ENCODE measurements around the gene SFXN5. TPM values are rescaled to one million over a fixed set of nuclear protein-coding genes. Genes with fewer than 3 reads are reported as not detected.

The SFXN5 gene
- total and polyA plus RNA-seq, 2 donors (not counting 1 experiment from before 2014, with no cell fraction given): 5.8 to 13.9 TPM

DNA sequence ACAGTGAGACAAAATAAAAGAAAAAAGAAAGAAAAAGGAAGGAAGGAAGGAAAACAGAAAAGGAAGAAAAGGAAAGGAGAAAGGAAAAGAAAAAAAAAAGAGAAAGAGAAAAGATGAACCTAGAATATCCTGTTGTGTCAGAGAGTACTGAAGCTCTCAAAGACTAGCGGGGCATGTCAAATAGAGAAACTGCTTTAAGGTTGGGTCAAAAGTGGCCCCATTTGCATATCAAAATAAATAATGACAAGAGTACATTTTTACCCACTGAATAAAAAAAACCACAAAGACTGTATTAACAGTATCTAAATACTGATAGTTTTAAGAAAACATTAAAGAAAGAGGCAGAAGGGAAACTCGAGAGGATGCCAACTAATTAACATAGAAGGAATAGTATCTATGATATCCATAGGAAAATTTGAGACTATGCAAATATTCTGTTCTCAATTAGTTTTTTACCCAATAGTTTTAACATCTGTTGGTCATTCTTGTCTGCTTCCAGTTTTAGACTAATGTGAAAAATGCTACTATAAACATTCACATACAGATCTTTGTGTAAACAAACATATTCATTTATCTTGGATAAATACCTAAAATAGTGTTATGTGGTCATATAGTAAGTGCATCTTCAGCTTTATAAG, 53.2 kb downstream of the SFXN5 start:
- peaks cover 4% of the 10 kb centered on the region for H3K36me3 ChIP-seq (ENCODE audit: control insufficient read depth, insufficient read depth, low read length)
- H4K20me1 ChIP-seq (ENCODE audit: control insufficient read depth, extremely low read depth, insufficient read depth, low read length): no peaks in the 10 kb centered on the region
- peak; percentile 37 to 44 for DNase-seq (ENCODE audit: low read depth in 2 of 2)
- peaks cover 16% of the 10 kb centered on the region for H3K4me1 ChIP-seq (ENCODE audit: control insufficient read depth, extremely low read depth, insufficient read depth, low read length)
- no peak overlapping the region for H3K27ac ChIP-seq (ENCODE audit: insufficient read depth, low read length)
- H3K4me2 ChIP-seq (ENCODE audit: extremely low read depth, insufficient read depth, low read length): peak overlapping the region; percentile 45
- H3K9me3 ChIP-seq (ENCODE audit: control insufficient read depth, insufficient read depth, low read depth, low read length): no peaks in the 10 kb centered on the region
- no peak overlapping the region for H2AFZ ChIP-seq (ENCODE audit: low read length)
- no peaks in the 10 kb centered on the region for H3K27me3 ChIP-seq (ENCODE audit: control insufficient read depth, insufficient read depth, low read length)
- no peak overlapping the region for H3K4me3 ChIP-seq (replicated peaks in 1 of 4; ENCODE audit: control extremely low read depth in 1 of 4, insufficient read depth in 1 of 4, low read depth in 3 of 4, low read length in 4 of 4)
- no peak overlapping the region for H3K9ac ChIP-seq (ENCODE audit: insufficient read depth, low read length)
- TF ChIP-seq, protein P1, sequence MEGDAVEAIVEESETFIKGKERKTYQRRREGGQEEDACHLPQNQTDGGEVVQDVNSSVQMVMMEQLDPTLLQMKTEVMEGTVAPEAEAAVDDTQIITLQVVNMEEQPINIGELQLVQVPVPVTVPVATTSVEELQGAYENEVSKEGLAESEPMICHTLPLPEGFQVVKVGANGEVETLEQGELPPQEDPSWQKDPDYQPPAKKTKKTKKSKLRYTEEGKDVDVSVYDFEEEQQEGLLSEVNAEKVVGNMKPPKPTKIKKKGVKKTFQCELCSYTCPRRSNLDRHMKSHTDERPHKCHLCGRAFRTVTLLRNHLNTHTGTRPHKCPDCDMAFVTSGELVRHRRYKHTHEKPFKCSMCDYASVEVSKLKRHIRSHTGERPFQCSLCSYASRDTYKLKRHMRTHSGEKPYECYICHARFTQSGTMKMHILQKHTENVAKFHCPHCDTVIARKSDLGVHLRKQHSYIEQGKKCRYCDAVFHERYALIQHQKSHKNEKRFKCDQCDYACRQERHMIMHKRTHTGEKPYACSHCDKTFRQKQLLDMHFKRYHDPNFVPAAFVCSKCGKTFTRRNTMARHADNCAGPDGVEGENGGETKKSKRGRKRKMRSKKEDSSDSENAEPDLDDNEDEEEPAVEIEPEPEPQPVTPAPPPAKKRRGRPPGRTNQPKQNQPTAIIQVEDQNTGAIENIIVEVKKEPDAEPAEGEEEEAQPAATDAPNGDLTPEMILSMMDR (conservative IDR thresholded peaks at IDR 0.05 in 1 of 2, IDR thresholded peaks at IDR 0.05 in 1 of 2; ENCODE audit: low read depth in 1 of 2, low read length in 2 of 2): no peak
- no peak for TF ChIP-seq EZH2 (IDR thresholded peaks at IDR 0.05; ENCODE audit: low read length, missing control alignments)
- H3K79me2 ChIP-seq (ENCODE audit: control insufficient read depth, insufficient read depth, low read length): no peaks in the 10 kb centered on the region

- TF ChIP-seq, protein P1 (conservative IDR thresholded peaks at IDR 0.05 in 1 of 2, IDR thresholded peaks at IDR 0.05 in 1 of 2; ENCODE audit: low read depth in 1 of 2, low read length in 2 of 2): no peak
- TF ChIP-seq EZH2 (IDR thresholded peaks at IDR 0.05; ENCODE audit: low read length, missing control alignments): no peak
- no peak overlapping the region for H3K4me2 ChIP-seq (ENCODE audit: extremely low read depth, insufficient read depth, low read length)
- no peak overlapping the region for H2AFZ ChIP-seq (ENCODE audit: low read length)
- no peak overlapping the region for H3K9ac ChIP-seq (ENCODE audit: insufficient read depth, low read length)
- H3K36me3 ChIP-seq (ENCODE audit: control insufficient read depth, insufficient read depth, low read length): no peaks in the 10 kb centered on the region
- peak; percentile 56 to 71 for DNase-seq (ENCODE audit: low read depth in 2 of 2)
- H3K9me3 ChIP-seq (ENCODE audit: control insufficient read depth, insufficient read depth, low read depth, low read length): no peaks in the 10 kb centered on the region
- no peak overlapping the region for H3K4me3 ChIP-seq (replicated peaks in 1 of 4; ENCODE audit: control extremely low read depth in 1 of 4, insufficient read depth in 1 of 4, low read depth in 3 of 4, low read length in 4 of 4)
- no peaks in the 10 kb centered on the region for H3K27me3 ChIP-seq (ENCODE audit: control insufficient read depth, insufficient read depth, low read length)
- no peak overlapping the region for H3K27ac ChIP-seq (ENCODE audit: insufficient read depth, low read length)
- peaks cover 3% of the 10 kb centered on the region for H3K4me1 ChIP-seq (ENCODE audit: control insufficient read depth, extremely low read depth, insufficient read depth, low read length)
- H3K79me2 ChIP-seq (ENCODE audit: control insufficient read depth, insufficient read depth, low read length): no peaks in the 10 kb centered on the region
- H4K20me1 ChIP-seq (ENCODE audit: control insufficient read depth, extremely low read depth, insufficient read depth, low read length): no peaks in the 10 kb centered on the region
These were observed 57.6 kb downstream of the SFXN5 start for GRCh38 chr2:73013936-73014335.

- DNase-seq (ENCODE audit: low read depth in 2 of 2): no peak
- peaks cover 3% of the 10 kb centered on the region for H3K4me1 ChIP-seq (ENCODE audit: control insufficient read depth, extremely low read depth, insufficient read depth, low read length)
- no peaks in the 10 kb centered on the region for H3K9me3 ChIP-seq (ENCODE audit: control insufficient read depth, insufficient read depth, low read depth, low read length)
- H3K27ac ChIP-seq (ENCODE audit: insufficient read depth, low read length): no peak overlapping the region
- H2AFZ ChIP-seq (ENCODE audit: low read length): no peak overlapping the region
- H3K36me3 ChIP-seq (ENCODE audit: control insufficient read depth, insufficient read depth, low read length): no peaks in the 10 kb centered on the region
- no peaks in the 10 kb centered on the region for H4K20me1 ChIP-seq (ENCODE audit: control insufficient read depth, extremely low read depth, insufficient read depth, low read length)
- H3K4me2 ChIP-seq (ENCODE audit: extremely low read depth, insufficient read depth, low read length): no peak overlapping the region
- no peak overlapping the region for H3K4me3 ChIP-seq (replicated peaks in 1 of 4; ENCODE audit: control extremely low read depth in 1 of 4, insufficient read depth in 1 of 4, low read depth in 3 of 4, low read length in 4 of 4)
- TF ChIP-seq EZH2 (IDR thresholded peaks at IDR 0.05; ENCODE audit: low read length, missing control alignments): no peak
- TF ChIP-seq, protein P1 (conservative IDR thresholded peaks at IDR 0.05 in 1 of 2, IDR thresholded peaks at IDR 0.05 in 1 of 2; ENCODE audit: low read depth in 1 of 2, low read length in 2 of 2): no peak
- no peak overlapping the region for H3K9ac ChIP-seq (ENCODE audit: insufficient read depth, low read length)
- H3K79me2 ChIP-seq (ENCODE audit: control insufficient read depth, insufficient read depth, low read length): no peaks in the 10 kb centered on the region
- H3K27me3 ChIP-seq (ENCODE audit: control insufficient read depth, insufficient read depth, low read length): no peaks in the 10 kb centered on the region
These were observed 62.2 kb downstream of the SFXN5 start for GRCh38 chr2:73009177-73009839.

Data from fibroblast of lung (primary cell).